Stimulated activated effector memory CD8-positive, alpha-beta T cell treated with anti-CD3 and anti-CD28 coated beads, Interleukin-12 subunit alpha, Interleukin-12 subunit beta, amount 100 ng/mL, for 72 hours (primary cell): ENCODE measurements around the gene ZNRF1.
"Not testable (repeated sequence)": the region's sequence is repeated elsewhere in the genome, so short reads cannot be mapped to it uniquely, and the experiment has no call there.

Experiments used
- ATAC-seq: fragments of 150-1000 bp; cut with Tn5 transposase; 2 replicates; pipeline ENCODE4 v1.10.0; 2021
- DNase-seq, 2 donors: peaks; one replicate each; pipeline ENCODE4 v3.0.0; 2021 to 2022; ENCODE audit warnings: low spot score in 2 of 2
- H3K27ac Mint-ChIP-seq: one replicate; pipeline ENCODE4 v1.8.0; 2022; ENCODE audit warnings: mild to moderate bottlenecking, mixed read lengths
- H3K36me3 Mint-ChIP-seq: one replicate; pipeline ENCODE4 v1.8.0; 2022; ENCODE audit warnings: mild to moderate bottlenecking, mixed read lengths
- H3K4me1 Mint-ChIP-seq: one replicate; pipeline ENCODE4 v1.8.0; 2022; ENCODE audit warnings: mixed read lengths
- H3K4me3 Mint-ChIP-seq: one replicate; pipeline ENCODE4 v1.8.0; 2022; ENCODE audit warnings: mild to moderate bottlenecking, mixed read lengths
- H3K9me3 Mint-ChIP-seq: one replicate; pipeline ENCODE4 v1.8.0; 2022; ENCODE audit warnings: mixed read lengths

Gene ZNRF1

GRCh38 chr16:75013123-75013522 is 14.3 kb downstream of the ZNRF1 start:
- H3K36me3 Mint-ChIP-seq, H3K9me3 Mint-ChIP-seq, DNase-seq, ATAC-seq: not testable (repeated sequence)
- Mint-ChIP-seq H3K27ac (peak overlapping the region; percentile 88), H3K4me3 (peak overlapping the region; percentile 65), H3K4me1 (peaks cover 42% of the 10 kb centered on the region)

- ATAC-seq (no peak), DNase-seq (no peak)
- no peak overlapping the region for H3K27ac Mint-ChIP-seq
- no peaks in the 10 kb centered on the region for H3K36me3 Mint-ChIP-seq
- no peak overlapping the region for H3K4me3 Mint-ChIP-seq
- H3K4me1 Mint-ChIP-seq = peaks cover 38% of the 10 kb centered on the region
- H3K9me3 Mint-ChIP-seq = no peaks in the 10 kb centered on the region
Measured at GRCh38 chr16:75014318-75014717, 15.5 kb downstream of the ZNRF1 start.

GRCh38 chr16:75016451-75017081 is 17.7 kb downstream of the ZNRF1 start:
- DNase-seq, H3K36me3 Mint-ChIP-seq, H3K9me3 Mint-ChIP-seq, H3K27ac Mint-ChIP-seq, ATAC-seq, H3K4me3 Mint-ChIP-seq: not testable (repeated sequence)
- H3K4me1 Mint-ChIP-seq = peaks cover 40% of the 10 kb centered on the region

GRCh38 chr16:75017670-75018525 is 19.1 kb downstream of the ZNRF1 start:
- DNase-seq (no peak), ATAC-seq (no peak)
- Mint-ChIP-seq H3K9me3 (peaks cover 9% of the 10 kb centered on the region), H3K36me3 (peaks cover 8% of the 10 kb centered on the region), H3K27ac (no peak overlapping the region), H3K4me3 (no peak overlapping the region), H3K4me1 (peaks cover 32% of the 10 kb centered on the region)

GRCh38 chr16:75019007-75019406 is 20.2 kb downstream of the ZNRF1 start:
- H3K27ac Mint-ChIP-seq = no peak overlapping the region
- H3K4me1 Mint-ChIP-seq = peaks cover 36% of the 10 kb centered on the region
- H3K4me3 Mint-ChIP-seq = no peak overlapping the region
- ATAC-seq (peak; percentile 49), DNase-seq (no peak)
- peaks cover 9% of the 10 kb centered on the region for H3K9me3 Mint-ChIP-seq
- peaks cover 8% of the 10 kb centered on the region for H3K36me3 Mint-ChIP-seq

- no peak for DNase-seq
- Mint-ChIP-seq H3K9me3 (peaks cover 9% of the 10 kb centered on the region), H3K36me3 (peaks cover 8% of the 10 kb centered on the region), H3K27ac (no peak overlapping the region), H3K4me3 (no peak overlapping the region), H3K4me1 (peaks cover 42% of the 10 kb centered on the region)
- ATAC-seq = no peak
Measured at GRCh38 chr16:75019586-75019985, 20.8 kb downstream of the ZNRF1 start.

- H3K36me3 Mint-ChIP-seq = peaks cover 8% of the 10 kb centered on the region
- peaks cover 43% of the 10 kb centered on the region for H3K4me1 Mint-ChIP-seq
- peaks cover 9% of the 10 kb centered on the region for H3K9me3 Mint-ChIP-seq
- no peak overlapping the region for H3K4me3 Mint-ChIP-seq
- no peak for DNase-seq
- ATAC-seq = no peak
- H3K27ac Mint-ChIP-seq = no peak overlapping the region
Measured at GRCh38 chr16:75021410-75021809, 22.6 kb downstream of the ZNRF1 start.

- H3K27ac Mint-ChIP-seq = no peak overlapping the region
- peaks cover 9% of the 10 kb centered on the region for H3K9me3 Mint-ChIP-seq
- H3K4me1 Mint-ChIP-seq = peaks cover 41% of the 10 kb centered on the region
- H3K36me3 Mint-ChIP-seq = peaks cover 8% of the 10 kb centered on the region
- no peak for ATAC-seq
- no peak for DNase-seq
- no peak overlapping the region for H3K4me3 Mint-ChIP-seq
Measured at GRCh38 chr16:75022567-75022966, 23.7 kb downstream of the ZNRF1 start.

GRCh38 chr16:75023009-75023408 is 24.2 kb downstream of the ZNRF1 start:
- ATAC-seq (peak; percentile 11), DNase-seq (no peak)
- Mint-ChIP-seq H3K9me3 (peaks cover 9% of the 10 kb centered on the region), H3K36me3 (peaks cover 8% of the 10 kb centered on the region), H3K4me3 (no peak overlapping the region), H3K27ac (no peak overlapping the region), H3K4me1 (peaks cover 37% of the 10 kb centered on the region)

GRCh38 chr16:75024182-75024581 is 25.4 kb downstream of the ZNRF1 start:
- H3K36me3 Mint-ChIP-seq = peaks cover 8% of the 10 kb centered on the region
- peaks cover 28% of the 10 kb centered on the region for H3K4me1 Mint-ChIP-seq
- peaks cover 9% of the 10 kb centered on the region for H3K9me3 Mint-ChIP-seq

GRCh38 chr16:75024594-75024993 is 25.8 kb downstream of the ZNRF1 start:
- ATAC-seq (no peak), DNase-seq (no peak)
- H3K9me3 Mint-ChIP-seq = peaks cover 9% of the 10 kb centered on the region
- H3K4me3 Mint-ChIP-seq = no peak overlapping the region
- peaks cover 8% of the 10 kb centered on the region for H3K36me3 Mint-ChIP-seq
- peak overlapping the region; percentile 15 for H3K27ac Mint-ChIP-seq
- H3K4me1 Mint-ChIP-seq = peaks cover 28% of the 10 kb centered on the region

More at GRCh38 chr16:75024182-75024581, 25.4 kb downstream of the ZNRF1 start:
- ATAC-seq (no peak), DNase-seq (no peak)
- H3K4me3 Mint-ChIP-seq = no peak overlapping the region
- H3K27ac Mint-ChIP-seq = peak overlapping the region; percentile 15

- no peak overlapping the region for H3K4me3 Mint-ChIP-seq
- no peak for ATAC-seq
- H3K27ac Mint-ChIP-seq = no peak overlapping the region
- no peak for DNase-seq
- peaks cover 33% of the 10 kb centered on the region for H3K4me1 Mint-ChIP-seq
- peaks cover 9% of the 10 kb centered on the region for H3K9me3 Mint-ChIP-seq
- peaks cover 8% of the 10 kb centered on the region for H3K36me3 Mint-ChIP-seq
Measured at GRCh38 chr16:75025761-75026160, 26.9 kb downstream of the ZNRF1 start.

- H3K27ac Mint-ChIP-seq, DNase-seq, H3K9me3 Mint-ChIP-seq, H3K36me3 Mint-ChIP-seq, ATAC-seq, H3K4me3 Mint-ChIP-seq: not testable (repeated sequence)
- peaks cover 27% of the 10 kb centered on the region for H3K4me1 Mint-ChIP-seq
Measured at GRCh38 chr16:75026239-75026891, 27.5 kb downstream of the ZNRF1 start.

- H3K27ac Mint-ChIP-seq = no peak overlapping the region
- H3K9me3 Mint-ChIP-seq = peaks cover under 1% of the 10 kb centered on the region
- no peak overlapping the region for H3K4me3 Mint-ChIP-seq
- DNase-seq (no peak), ATAC-seq (no peak)
- H3K36me3 Mint-ChIP-seq = no peaks in the 10 kb centered on the region
- H3K4me1 Mint-ChIP-seq = peaks cover 24% of the 10 kb centered on the region
Measured at GRCh38 chr16:75026892-75027391, 28.1 kb downstream of the ZNRF1 start.

GRCh38 chr16:75027520-75028300 is 28.9 kb downstream of the ZNRF1 start:
- DNase-seq (no peak), ATAC-seq (no peak)
- no peak overlapping the region for H3K27ac Mint-ChIP-seq
- H3K9me3 Mint-ChIP-seq = no peaks in the 10 kb centered on the region
- no peak overlapping the region for H3K4me3 Mint-ChIP-seq
- H3K4me1 Mint-ChIP-seq = peaks cover 21% of the 10 kb centered on the region
- no peaks in the 10 kb centered on the region for H3K36me3 Mint-ChIP-seq
